Astrocyte (in vitro differentiated cells and primary cell): ENCODE measurements around the gene LRRC61. TPM values are rescaled to one million over a fixed set of nuclear protein-coding genes. Genes with fewer than 3 reads are reported as not detected.

ENCODE experiments used
- DNase-seq: peaks from one replicate; pipeline ENCODE4 v3.0.0-alpha.2; 2010; ENCODE audit warnings: low read depth
- FAIRE-seq: peaks from 2 replicates; lab custom pipeline; 2011; peaks lifted over from hg19 to GRCh38; lab: Jason Lieb, UNC
- H2AFZ ChIP-seq: 2 replicates; pipeline ENCODE4 v1.6.0; 2012; ENCODE audit warnings: low read depth, low read length, inconsistent platforms
- H3K27ac ChIP-seq: 2 replicates; pipeline ENCODE4 v1.5.1; 2011; ENCODE audit warnings: low read depth, low read length, inconsistent platforms
- H3K27me3 ChIP-seq: 2 replicates; pipeline ENCODE4 v1.6.0; 2011; ENCODE audit warnings: low read length, inconsistent platforms; ENCODE audit not compliant: insufficient read depth
- H3K36me3 ChIP-seq: 2 replicates; pipeline ENCODE4 v1.5.1; 2011; ENCODE audit warnings: low read length, inconsistent platforms; ENCODE audit not compliant: insufficient read depth
- H3K4me1 ChIP-seq: 2 replicates; pipeline ENCODE4 v1.5.1; 2011; ENCODE audit warnings: low read length, inconsistent platforms; ENCODE audit not compliant: insufficient read depth
- H3K4me2 ChIP-seq: 2 replicates; pipeline ENCODE4 v1.6.0; 2012; ENCODE audit warnings: low read length, inconsistent platforms
- H3K4me3 ChIP-seq: 2 replicates; pipeline ENCODE4 v1.5.1; 2011; ENCODE audit warnings: low read depth, mild to moderate bottlenecking, low read length, inconsistent platforms; ENCODE audit not compliant: insufficient read depth
- H3K79me2 ChIP-seq: 2 replicates; pipeline ENCODE4 v1.6.0; 2012; ENCODE audit warnings: mild to moderate bottlenecking, low read length, inconsistent platforms; ENCODE audit not compliant: insufficient read depth
- H3K9ac ChIP-seq: 2 replicates; pipeline ENCODE4 v1.6.0; 2012; ENCODE audit warnings: mild to moderate bottlenecking, low read length, inconsistent platforms
- H3K9me3 ChIP-seq: 2 replicates; pipeline ENCODE4 v1.5.1; 2012; ENCODE audit warnings: low read depth, mild to moderate bottlenecking, low read length, inconsistent platforms; ENCODE audit not compliant: insufficient read depth
- H4K20me1 ChIP-seq: 2 replicates; pipeline ENCODE4 v1.6.0; 2012; ENCODE audit warnings: low read length, inconsistent platforms; ENCODE audit not compliant: insufficient read depth
- H3K27ac Mint-ChIP-seq: one replicate; pipeline ENCODE4 v1.8.0; 2021; ENCODE audit warnings: mild to moderate bottlenecking, mixed read lengths; ENCODE audit not compliant: unreplicated experiment
- H3K27me3 Mint-ChIP-seq: one replicate; pipeline ENCODE4 v1.8.0; 2021; ENCODE audit warnings: low read depth, mixed read lengths; ENCODE audit not compliant: unreplicated experiment
- H3K36me3 Mint-ChIP-seq: one replicate; pipeline ENCODE4 v1.8.0; 2021; ENCODE audit warnings: low read depth, mixed read lengths; ENCODE audit not compliant: unreplicated experiment
- H3K4me1 Mint-ChIP-seq: one replicate; pipeline ENCODE4 v1.8.0; 2021; ENCODE audit warnings: low read depth, mixed read lengths; ENCODE audit not compliant: unreplicated experiment
- H3K4me3 Mint-ChIP-seq: one replicate; pipeline ENCODE4 v1.8.0; 2021; ENCODE audit warnings: mild to moderate bottlenecking, moderate library complexity, mixed read lengths; ENCODE audit not compliant: unreplicated experiment
- H3K9me3 Mint-ChIP-seq: one replicate; pipeline ENCODE4 v1.8.0; 2021; ENCODE audit warnings: mild to moderate bottlenecking, mixed read lengths; ENCODE audit not compliant: unreplicated experiment
- CTCF ChIP-seq: IDR thresholded peaks from 2 replicates; pipeline ENCODE4 v1.5.1; 2011; ENCODE audit warnings: low read depth, mild to moderate bottlenecking, inconsistent platforms, low read length, moderate library complexity; ENCODE audit not compliant: insufficient read depth
- EZH2 ChIP-seq: IDR thresholded peaks from 2 replicates; pipeline ENCODE4 v1.6.1; 2012; ENCODE audit warnings: mild to moderate bottlenecking, low read length, inconsistent platforms; ENCODE audit not compliant: insufficient read depth
- total RNA-seq: library from RNA; stranded (reverse); gene quantifications from 2 replicates; pipeline ENCODE4 v1.2.1, GENCODE V29; 2021

LRRC61 gene
- total RNA-seq, 1 donor from 2014 or later = 0.45 TPM

GRCh38 chr7:150338166-150338829, 15.1 kb downstream of the LRRC61 start:
- Mint-ChIP-seq H3K4me3 (no peak overlapping the region), H3K9me3 (peaks cover 3% of the 10 kb centered on the region), H3K27me3 (peaks cover 34% of the 10 kb centered on the region), H3K27ac (no peak overlapping the region), H3K36me3 (peaks cover 7% of the 10 kb centered on the region), H3K4me1 (peaks cover 14% of the 10 kb centered on the region)
- H3K36me3 ChIP-seq = no peaks in the 10 kb centered on the region
- H3K4me1 ChIP-seq = peaks cover 12% of the 10 kb centered on the region
- no peak overlapping the region for H2AFZ ChIP-seq
- H3K27ac ChIP-seq = no peak overlapping the region
- TF ChIP-seq EZH2 (no peak), CTCF (no peak)
- DNase-seq (no peak), FAIRE-seq (no peak)
- peaks cover 14% of the 10 kb centered on the region for H3K27me3 ChIP-seq
- H3K79me2 ChIP-seq = no peaks in the 10 kb centered on the region
- H3K4me2 ChIP-seq = no peak overlapping the region
- no peak overlapping the region for H3K9ac ChIP-seq
- H3K9me3 ChIP-seq = no peaks in the 10 kb centered on the region
- peaks cover 7% of the 10 kb centered on the region for H4K20me1 ChIP-seq
- H3K4me3 ChIP-seq = no peak overlapping the region

DNA sequence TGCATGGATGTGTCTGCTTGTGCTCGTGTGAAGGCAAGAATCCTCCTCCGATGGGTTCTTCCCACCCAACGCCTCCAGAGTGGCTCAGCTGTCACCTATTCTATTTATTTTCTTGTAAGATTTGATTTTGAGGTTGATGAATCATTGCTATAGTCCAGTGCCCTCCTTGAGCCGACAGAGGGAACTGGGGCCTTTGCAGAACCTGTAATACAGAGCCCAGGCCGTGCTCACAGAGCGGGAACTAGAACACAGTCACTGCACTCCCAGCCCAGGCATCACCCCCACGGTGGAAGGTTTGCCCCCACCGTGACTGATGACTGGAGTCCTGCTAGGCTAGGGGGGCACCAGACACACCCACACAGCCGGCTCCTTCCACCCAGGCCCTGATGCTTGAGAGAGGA, 16.3 kb downstream of the LRRC61 start:
- Mint-ChIP-seq H3K27ac (no peak overlapping the region), H3K36me3 (peaks cover 6% of the 10 kb centered on the region), H3K9me3 (peaks cover 8% of the 10 kb centered on the region), H3K27me3 (peaks cover 38% of the 10 kb centered on the region), H3K4me1 (peaks cover 14% of the 10 kb centered on the region), H3K4me3 (peak overlapping the region; percentile 50)
- no peak overlapping the region for H2AFZ ChIP-seq
- no peak for TF ChIP-seq CTCF
- no peak for TF ChIP-seq EZH2
- H3K27me3 ChIP-seq = peaks cover 14% of the 10 kb centered on the region
- peaks cover 12% of the 10 kb centered on the region for H3K4me1 ChIP-seq
- H3K9me3 ChIP-seq = peaks cover 4% of the 10 kb centered on the region
- DNase-seq (no peak), FAIRE-seq (no peak)
- H3K79me2 ChIP-seq = no peaks in the 10 kb centered on the region
- no peak overlapping the region for H3K4me3 ChIP-seq
- H3K4me2 ChIP-seq = peak overlapping the region; percentile 66
- H3K27ac ChIP-seq = no peak overlapping the region
- H3K36me3 ChIP-seq = no peaks in the 10 kb centered on the region
- no peak overlapping the region for H3K9ac ChIP-seq
- H4K20me1 ChIP-seq = peaks cover 7% of the 10 kb centered on the region

DNA sequence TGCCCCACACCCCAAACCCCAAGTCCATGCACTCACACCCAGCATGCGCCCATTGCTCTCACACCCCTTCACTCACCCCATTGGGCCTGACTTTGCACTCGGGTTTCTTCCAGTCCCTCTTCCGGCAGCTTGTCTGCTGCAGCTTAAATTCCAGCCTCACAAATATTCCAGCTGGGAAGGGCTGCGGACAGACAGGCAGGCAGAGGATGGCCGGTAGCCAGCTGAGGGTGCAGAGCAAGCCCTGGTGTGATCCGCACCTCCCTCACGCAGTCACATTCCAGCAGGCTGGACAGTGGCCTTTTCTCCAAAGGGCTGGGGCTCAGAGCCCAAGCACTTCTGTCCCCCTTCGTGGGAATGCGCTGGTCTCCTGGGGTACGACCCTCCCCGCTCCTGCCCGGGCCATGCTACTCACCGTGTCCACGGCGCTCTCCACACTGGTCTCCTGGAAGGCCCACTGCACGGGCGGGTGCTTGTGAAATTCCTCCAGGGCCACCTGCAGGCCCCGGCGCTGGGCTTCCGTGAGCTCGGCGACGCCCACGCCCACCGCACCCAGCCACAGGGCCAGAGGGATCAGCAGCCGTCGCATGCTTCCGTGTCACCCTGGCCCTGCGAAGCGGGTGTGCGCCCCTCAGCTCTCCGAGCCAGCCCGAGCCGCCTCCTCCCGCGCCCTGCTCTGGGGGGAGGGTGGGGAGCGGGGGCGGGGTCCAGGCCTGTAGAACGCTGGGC, 17.0 kb downstream of the LRRC61 start:
- peak overlapping the region; percentile 47 for H2AFZ ChIP-seq
- H3K4me3 Mint-ChIP-seq = peak overlapping the region; percentile 47
- no peak for TF ChIP-seq EZH2
- TF ChIP-seq CTCF = no peak

More for the DNA sequence above, 17.0 kb downstream of the LRRC61 start:
- Histone ChIP-seq H3K9ac (no peak overlapping the region), H4K20me1 (peaks cover 7% of the 10 kb centered on the region), H3K27ac (no peak overlapping the region), H3K36me3 (no peaks in the 10 kb centered on the region), H3K9me3 (peaks cover 4% of the 10 kb centered on the region), H3K79me2 (no peaks in the 10 kb centered on the region), H3K4me1 (peaks cover 12% of the 10 kb centered on the region), H3K4me3 (no peak overlapping the region), H3K4me2 (peak overlapping the region; percentile 66), H3K27me3 (peaks cover 14% of the 10 kb centered on the region)
- DNase-seq (peak; percentile 72), FAIRE-seq (no peak)
- Mint-ChIP-seq H3K27ac (no peak overlapping the region), H3K9me3 (peaks cover 10% of the 10 kb centered on the region), H3K4me1 (peaks cover 14% of the 10 kb centered on the region), H3K27me3 (peaks cover 38% of the 10 kb centered on the region), H3K36me3 (peaks cover 6% of the 10 kb centered on the region)
